Pancreas (tissue), 10 donors: ENCODE measurements around the gene TNNI3. TPM values are rescaled to one million over a fixed set of nuclear protein-coding genes. Genes with fewer than 3 reads are reported as not detected.
"Not testable (repeated sequence)": the region's sequence is repeated elsewhere in the genome, so short reads cannot be mapped to it uniquely, and the experiment has no call there.

ENCODE experiments used
- ATAC-seq, 4 donors: fragments of 200-7000 bp; cut with Tn5 transposase; one replicate each; pipeline versions ENCODE4 v1.8.0 to v1.9.1; 2020; ENCODE audit warnings: mild to moderate bottlenecking in 4 of 4, moderate library complexity in 4 of 4
- DNase-seq, 6 donors: peaks; one replicate each; pipeline ENCODE4 v3.0.0-alpha.2; 2020
- FAIRE-seq: peaks from 2 replicates; lab custom pipeline; 2012; peaks lifted over from hg19 to GRCh38; lab: Jason Lieb, UNC
- H3K27ac ChIP-seq, 4 donors: fragments of 200-600 bp; sonication (generic); 1 replicate in 3 of 4; 2 replicates in 1 of 4; pipeline versions ENCODE4 v1.5.0 to v1.8.0; 2020
- H3K27me3 ChIP-seq, 4 donors: fragments of 200-600 bp; one replicate each; pipeline ENCODE4 v1.8.0; 2021
- H3K36me3 ChIP-seq, 3 donors: fragments of 200-600 bp; sonication (generic) in 1 of 3; one replicate each; pipeline versions ENCODE4 v1.5.0 to v1.8.0; 2020 to 2021
- H3K4me1 ChIP-seq, 3 donors: fragments of 200-600 bp; one replicate each; pipeline ENCODE4 v1.8.0; 2021
- H3K4me3 ChIP-seq, 4 donors: fragments of 200-600 bp; sonication (generic) in 2 of 4; one replicate each; pipeline versions ENCODE4 v1.5.0 to v1.8.0; 2020 to 2021
- H3K9me3 ChIP-seq, 4 donors: fragments of 200-600 bp; one replicate each; pipeline ENCODE4 v1.8.0; 2021
- CTCF ChIP-seq, 4 donors: fragments of 200-600 bp; sonication (generic) in 3 of 4; IDR thresholded peaks; one replicate each; pipeline versions ENCODE4 v1.5.0 to v1.8.0; 2021; ENCODE audit warnings: antibody characterized with exemption in 4 of 4
- WGBS, 2 donors: extraction: QIAGEN DNeasy Blood & Tissue Kit; methylation state at CpG; one replicate each; pipeline ENCODE4 v1.1.7; 2013; 5-methylcytosine and 5-hydroxymethylcytosine counted together
- intact Hi-C, 3 donors: fragments of 100-400 bp; cut with DNase I; formaldehyde crosslinking; loops; one replicate each; pipeline versions ENCODE4 v1.11.1 to v1.14.2; 2022
- polyA plus RNA-seq, 2 donors: library from polyadenylated mRNA; stranded (reverse); fragments of 200-250 nt; gene quantifications; one replicate each; pipeline ENCODE4 v1.2.3, GENCODE V29; 2013
- total RNA-seq, 6 donors: library from RNA; stranded (reverse); fragmentation: NEBNext Ultra II Directional in 4 of 6; extraction: Animal tissue kit (Norgen Biotek cat#: 25700) in 4 of 6; gene quantifications; one replicate each; pipeline versions ENCODE4 v1.2.1 to v1.2.4, GENCODE V29; 2021 to 2023
- donor health status: healthy with polysubstance abuse.
- donor health status: DM: no; HTN: no; CAD: no; lungs with moderate emphysema.
- donor health status: DM: no; HTN: no; CAD: no.
- donor health status: control.
- donor health status: control.
- donor health status: Bipolar disorder and iron deficiency.
- donor health status: DM: yes; HTN: yes; CAD: no.
- donor health status: DM: no; HTN: no; CAD: no.
- donor health status: DM: no; HTN: no; CAD: no.
- donor health status: DM: yes; HTN: yes; CAD: no.

TNNI3 gene
- total and polyA plus RNA-seq, 8 donors, result 0.66 to 4.1 (median 2.5) TPM; not detected in 4

- WGBS, 2 donors, result 3 to 5% methylated on average over 17 to 32 of the region's 32 CpGs
These were observed 15.7 kb upstream of the TNNI3 start for GRCh38 chr19:55173186-55173713.

GRCh38 chr19:55172741-55173140 lies 15.2 kb upstream of the TNNI3 start:
- Histone ChIP-seq H3K9me3 (no peaks in the 10 kb centered on the region), H3K27me3 (peaks cover 0 to 35% (median 7%) of the 10 kb centered on the region in 4 donors), H3K4me3 (no peak overlapping the region), H3K4me1 (no peaks in the 10 kb centered on the region), H3K36me3 (no peaks in the 10 kb centered on the region), H3K27ac (no peak overlapping the region)
- ATAC-seq (no peak), DNase-seq (no peak), FAIRE-seq (no peak)
- 11 to 13% methylated on average over 12 of the region's 12 CpGs for WGBS, 2 donors
- TF ChIP-seq CTCF (IDR thresholded peaks at IDR 0.05), result no peak
- intact Hi-C loops, result no loop called here

More at GRCh38 chr19:55173186-55173713, 15.7 kb upstream of the TNNI3 start:
- Histone ChIP-seq H3K27me3 (peaks cover 0 to 39% (median 7%) of the 10 kb centered on the region in 4 donors), H3K4me1 (no peaks in the 10 kb centered on the region), H3K36me3 (no peaks in the 10 kb centered on the region), H3K9me3 (no peaks in the 10 kb centered on the region), H3K4me3 (peak overlapping the region in 3 of 4 donors; percentile 3 to 39 (median 20)), H3K27ac (no peak overlapping the region)
- FAIRE-seq, result no peak
- intact Hi-C loops, result no loop called here
- no peak for TF ChIP-seq CTCF (IDR thresholded peaks at IDR 0.05)
- ATAC-seq, result peak in 2 of 4 donors; percentile 37 to 51
- no peak for DNase-seq

- intact Hi-C loops, FAIRE-seq, DNase-seq, H3K27ac ChIP-seq, ATAC-seq, H3K36me3 ChIP-seq, H3K4me1 ChIP-seq, H3K9me3 ChIP-seq, H3K4me3 ChIP-seq: not testable (repeated sequence)
- WGBS, 2 donors, result 46 to 50% methylated on average over 9 of the region's 9 CpGs
- H3K27me3 ChIP-seq, result peaks cover 0 to 31% (median 7%) of the 10 kb centered on the region in 4 donors
These were observed 14.8 kb upstream of the TNNI3 start for GRCh38 chr19:55172318-55172717.

- H3K27ac ChIP-seq, result no peak overlapping the region
- intact Hi-C loops, result no loop called here
- FAIRE-seq (no peak), ATAC-seq (no peak), DNase-seq (no peak)
- H3K9me3 ChIP-seq, result no peaks in the 10 kb centered on the region
- no peaks in the 10 kb centered on the region for H3K36me3 ChIP-seq
- no peak overlapping the region for H3K4me3 ChIP-seq
- 66 to 76% methylated on average over 5 of the region's 5 CpGs for WGBS, 2 donors
- peaks cover 0 to 26% (median 7%) of the 10 kb centered on the region in 4 donors for H3K27me3 ChIP-seq
- peaks cover 0 to 2% (median 0%) of the 10 kb centered on the region in 3 donors for H3K4me1 ChIP-seq
- no peak for TF ChIP-seq CTCF (IDR thresholded peaks at IDR 0.05)
These were observed 13.9 kb upstream of the TNNI3 start for GRCh38 chr19:55171440-55171839.

- TF ChIP-seq CTCF (IDR thresholded peaks at IDR 0.05), result no peak
- H3K4me1 ChIP-seq, result peaks cover 0 to 2% (median 0%) of the 10 kb centered on the region in 3 donors
- no peak for ATAC-seq
- 43% methylated on average over 4 of the region's 4 CpGs for WGBS, 2 donors
- H3K9me3 ChIP-seq, result no peaks in the 10 kb centered on the region
- peaks cover 0 to 18% (median 0%) of the 10 kb centered on the region in 4 donors for H3K27me3 ChIP-seq
- no peak for FAIRE-seq
- H3K36me3 ChIP-seq, result no peaks in the 10 kb centered on the region
- H3K4me3 ChIP-seq, result no peak overlapping the region
- no peak overlapping the region for H3K27ac ChIP-seq
- intact Hi-C loops, result no loop called here
- no peak for DNase-seq
These were observed 11.6 kb upstream of the TNNI3 start for GRCh38 chr19:55169136-55169535.
